Cardiac muscle cell (in vitro differentiated cells and primary cell): Measurements from ENCODE around the gene ARHGAP26. TPM values are rescaled to one million over a fixed set of nuclear protein-coding genes. Genes with fewer than 3 reads are reported as not detected.
A peak's percentile ranks its signal among the peaks of the same experiment; 100 is the strongest.

ENCODE experiments used
- DNase-seq, 2 donors: peaks; one replicate each; pipeline versions ENCODE4 v3.0.0 to v3.0.0-alpha.2; 2010 to 2017; ENCODE audit warnings: low read depth in 1 of 2, low spot score in 1 of 2
- H3K27ac ChIP-seq: fragments of 200-600 bp; sonication (generic); 2 replicates; pipeline ENCODE4 v1.5.1; 2016
- H3K27me3 ChIP-seq: fragments of 200-600 bp; sonication (generic); 2 replicates; pipeline ENCODE4 v1.6.0; 2016; ENCODE audit warnings: control low read depth
- H3K36me3 ChIP-seq: fragments of 200-600 bp; sonication (generic); 2 replicates; pipeline ENCODE4 v1.5.1; 2016; ENCODE audit warnings: control low read depth
- H3K4me1 ChIP-seq: fragments of 200-600 bp; sonication (generic); 2 replicates; pipeline ENCODE4 v1.8.1; 2017; ENCODE audit warnings: low read depth, mild to moderate bottlenecking, mixed run types
- H3K4me3 ChIP-seq: fragments of 200-600 bp; sonication (generic); 2 replicates; pipeline ENCODE4 v1.5.1; 2016; ENCODE audit warnings: mild to moderate bottlenecking
- H3K9me3 ChIP-seq: fragments of 200-600 bp; sonication (generic); 2 replicates; pipeline ENCODE4 v1.5.1; 2017; ENCODE audit warnings: low read depth, mild to moderate bottlenecking, control low read depth
- polyA plus RNA-seq: library from polyadenylated mRNA; unstranded; fragments of >200 nt; fragmentation: Nextera tagmentation; extraction: Ambion mirVana; gene quantifications from 2 replicates; pipeline ENCODE4 v1.2.1, GENCODE V29; 2016
- total RNA-seq: library from RNA; depleted of rRNA; stranded (reverse); fragments of >200 nt; gene quantifications from 2 replicates; pipeline ENCODE4 v1.2.3, GENCODE V29; 2016
- TF ChIP-seq, protein P1 (sequence below): IDR thresholded peaks from 2 replicates; pipeline ENCODE4 v1.5.1; 2012; ENCODE audit warnings: low read depth, mild to moderate bottlenecking, low read length

ARHGAP26 gene
- total and polyA plus RNA-seq, 2 experiments from 2014 or later, result 12.7 to 16.2 TPM

DNA sequence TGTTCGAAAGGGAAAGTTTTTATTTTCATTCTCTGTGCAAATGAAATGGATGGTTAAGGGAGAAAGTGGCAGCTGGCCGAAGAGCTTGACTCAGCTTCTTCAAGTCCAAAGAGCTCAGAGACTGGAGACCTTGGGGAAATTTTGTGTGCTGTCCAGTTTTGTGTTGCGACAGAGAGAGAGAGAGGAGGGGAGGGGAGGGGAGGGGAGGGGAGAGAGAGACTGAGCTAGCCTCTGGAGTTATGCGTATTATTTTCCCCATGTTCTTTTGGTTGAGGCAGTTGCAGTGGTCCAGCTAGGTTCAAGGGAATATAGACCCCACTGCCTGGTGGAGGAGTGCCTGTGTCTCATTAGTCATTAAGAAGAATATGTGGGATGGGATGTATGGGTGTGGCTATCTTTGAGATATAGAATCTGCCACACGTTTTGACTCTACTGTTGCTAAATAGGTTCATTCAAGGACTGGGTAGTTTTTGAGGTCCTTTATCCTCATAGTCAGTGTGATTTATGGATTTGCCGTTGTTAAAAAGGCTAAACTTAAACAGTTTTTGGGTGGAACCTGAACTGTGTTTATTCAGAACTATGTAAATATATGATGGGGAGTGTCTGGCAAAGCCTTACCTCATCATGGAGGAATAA lies 69.7 kb downstream of the ARHGAP26 start:
- Histone ChIP-seq H3K4me3 (no peak overlapping the region), H3K9me3 (no peaks in the 10 kb centered on the region), H3K27ac (no peak overlapping the region), H3K27me3 (no peaks in the 10 kb centered on the region), H3K36me3 (no peaks in the 10 kb centered on the region), H3K4me1 (peaks cover 13% of the 10 kb centered on the region)
- TF ChIP-seq, protein P1, sequence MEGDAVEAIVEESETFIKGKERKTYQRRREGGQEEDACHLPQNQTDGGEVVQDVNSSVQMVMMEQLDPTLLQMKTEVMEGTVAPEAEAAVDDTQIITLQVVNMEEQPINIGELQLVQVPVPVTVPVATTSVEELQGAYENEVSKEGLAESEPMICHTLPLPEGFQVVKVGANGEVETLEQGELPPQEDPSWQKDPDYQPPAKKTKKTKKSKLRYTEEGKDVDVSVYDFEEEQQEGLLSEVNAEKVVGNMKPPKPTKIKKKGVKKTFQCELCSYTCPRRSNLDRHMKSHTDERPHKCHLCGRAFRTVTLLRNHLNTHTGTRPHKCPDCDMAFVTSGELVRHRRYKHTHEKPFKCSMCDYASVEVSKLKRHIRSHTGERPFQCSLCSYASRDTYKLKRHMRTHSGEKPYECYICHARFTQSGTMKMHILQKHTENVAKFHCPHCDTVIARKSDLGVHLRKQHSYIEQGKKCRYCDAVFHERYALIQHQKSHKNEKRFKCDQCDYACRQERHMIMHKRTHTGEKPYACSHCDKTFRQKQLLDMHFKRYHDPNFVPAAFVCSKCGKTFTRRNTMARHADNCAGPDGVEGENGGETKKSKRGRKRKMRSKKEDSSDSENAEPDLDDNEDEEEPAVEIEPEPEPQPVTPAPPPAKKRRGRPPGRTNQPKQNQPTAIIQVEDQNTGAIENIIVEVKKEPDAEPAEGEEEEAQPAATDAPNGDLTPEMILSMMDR, result no peak
- peak in 1 of 2 donors; percentile 83 for DNase-seq

GRCh38 chr5:142840575-142840974 lies 70.4 kb downstream of the ARHGAP26 start:
- no peak for DNase-seq
- H3K36me3 ChIP-seq, result no peaks in the 10 kb centered on the region
- no peaks in the 10 kb centered on the region for H3K9me3 ChIP-seq
- H3K4me3 ChIP-seq, result no peak overlapping the region
- H3K27me3 ChIP-seq, result no peaks in the 10 kb centered on the region
- peaks cover 20% of the 10 kb centered on the region for H3K4me1 ChIP-seq
- TF ChIP-seq, protein P1, result no peak
- no peak overlapping the region for H3K27ac ChIP-seq

DNA sequence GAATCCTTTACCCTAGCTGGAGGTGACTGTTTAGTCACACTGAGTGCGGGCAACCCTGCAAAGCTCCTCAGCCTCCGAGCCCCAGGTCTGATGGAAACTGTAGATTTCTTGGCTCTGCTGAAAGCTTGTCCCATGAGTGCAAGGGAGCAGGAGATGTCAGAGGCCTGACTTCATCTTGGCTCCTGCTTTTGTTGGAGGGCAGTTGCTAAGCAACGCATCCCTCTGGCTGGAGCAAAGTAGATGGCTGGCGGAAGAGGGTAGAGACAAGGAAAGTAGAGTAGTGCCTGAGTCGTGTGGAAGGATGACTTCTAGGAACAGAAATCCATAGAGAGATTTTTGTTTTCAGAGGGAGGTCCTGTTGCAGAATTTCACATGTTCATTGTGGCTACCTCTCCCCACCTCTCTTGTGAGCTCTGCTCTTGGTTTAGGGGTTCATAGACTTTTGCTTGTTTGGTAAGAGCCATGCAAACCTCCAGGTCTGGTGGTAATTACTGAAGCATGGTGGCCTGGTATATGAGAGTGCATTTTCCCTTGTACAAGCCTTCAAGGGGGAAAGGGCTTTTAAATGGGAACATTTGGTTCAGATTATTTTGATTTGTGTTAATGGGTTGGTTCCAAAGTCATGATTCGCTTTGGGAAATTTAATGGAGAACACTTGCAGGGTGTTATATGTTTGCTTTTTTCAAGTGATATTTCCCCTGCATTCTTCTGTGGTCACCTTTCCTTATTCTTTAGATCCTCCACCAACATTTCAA lies 71.5 kb downstream of the ARHGAP26 start:
- Histone ChIP-seq H3K4me1 (peaks cover 31% of the 10 kb centered on the region), H3K27me3 (no peaks in the 10 kb centered on the region), H3K4me3 (no peak overlapping the region), H3K9me3 (no peaks in the 10 kb centered on the region), H3K27ac (no peak overlapping the region), H3K36me3 (no peaks in the 10 kb centered on the region)
- TF ChIP-seq, protein P1, result no peak
- peak; percentile 43 to 72 for DNase-seq

GRCh38 chr5:142842994-142843905 lies 73.1 kb downstream of the ARHGAP26 start:
- TF ChIP-seq, protein P1, result no peak
- no peaks in the 10 kb centered on the region for H3K27me3 ChIP-seq
- no peak overlapping the region for H3K27ac ChIP-seq
- no peak overlapping the region for H3K4me3 ChIP-seq
- no peak for DNase-seq
- no peaks in the 10 kb centered on the region for H3K36me3 ChIP-seq
- H3K4me1 ChIP-seq, result peaks cover 26% of the 10 kb centered on the region
- no peaks in the 10 kb centered on the region for H3K9me3 ChIP-seq

DNA sequence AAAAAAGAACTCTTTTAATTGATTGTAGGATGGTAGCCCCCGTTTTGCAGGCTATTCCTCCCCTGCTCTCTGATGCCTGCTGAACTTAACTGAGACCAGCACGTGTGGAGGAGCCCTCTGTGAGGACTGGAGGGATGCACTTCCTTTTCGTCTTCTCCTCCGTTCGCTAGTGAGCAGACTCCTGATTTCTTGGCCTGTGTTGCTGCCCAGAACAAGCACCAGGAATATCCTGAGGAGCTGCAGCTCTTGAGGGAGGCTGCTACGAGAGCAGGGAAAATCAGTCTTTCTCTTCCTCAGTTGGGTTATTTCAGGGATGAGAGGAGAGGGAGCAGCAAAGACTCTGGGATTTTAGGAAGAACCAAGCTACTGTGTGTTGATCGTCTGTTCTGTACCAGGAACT lies 74.7 kb downstream of the ARHGAP26 start:
- Histone ChIP-seq H3K4me3 (no peak overlapping the region), H3K9me3 (no peaks in the 10 kb centered on the region), H3K36me3 (no peaks in the 10 kb centered on the region), H3K27me3 (no peaks in the 10 kb centered on the region), H3K27ac (peak overlapping the region; percentile 82), H3K4me1 (peaks cover 26% of the 10 kb centered on the region)
- TF ChIP-seq, protein P1, result no peak
- DNase-seq, result no peak
